Right lobe of liver (tissue), 4 donors: Measurements from ENCODE around the gene NRN1L.

Experiments
- POLR2A ChIP-seq: fragments of 450-650 bp; IDR thresholded peaks from one replicate; pipeline ENCODE4 v1.6.1; 2017; ENCODE audit warnings: antibody characterized with exemption, mild to moderate bottlenecking
- TF ChIP-seq, protein P1 (sequence below), 4 donors: fragments of 200-600 bp in 3 of 4; fragments of 450-650 bp in 1 of 4; IDR thresholded peaks; one replicate each; pipeline versions ENCODE4 v1.5.1 to v1.8.0; 2016 to 2022; ENCODE audit warnings: antibody characterized with exemption in 4 of 4, mild to moderate bottlenecking in 2 of 4
- donor health status: DM: no; HTN: no; CAD: no.
- donor health status: DM: no; HTN: no; CAD: no.
- donor health status: DM: no; HTN: yes; CAD: no.

DNA sequence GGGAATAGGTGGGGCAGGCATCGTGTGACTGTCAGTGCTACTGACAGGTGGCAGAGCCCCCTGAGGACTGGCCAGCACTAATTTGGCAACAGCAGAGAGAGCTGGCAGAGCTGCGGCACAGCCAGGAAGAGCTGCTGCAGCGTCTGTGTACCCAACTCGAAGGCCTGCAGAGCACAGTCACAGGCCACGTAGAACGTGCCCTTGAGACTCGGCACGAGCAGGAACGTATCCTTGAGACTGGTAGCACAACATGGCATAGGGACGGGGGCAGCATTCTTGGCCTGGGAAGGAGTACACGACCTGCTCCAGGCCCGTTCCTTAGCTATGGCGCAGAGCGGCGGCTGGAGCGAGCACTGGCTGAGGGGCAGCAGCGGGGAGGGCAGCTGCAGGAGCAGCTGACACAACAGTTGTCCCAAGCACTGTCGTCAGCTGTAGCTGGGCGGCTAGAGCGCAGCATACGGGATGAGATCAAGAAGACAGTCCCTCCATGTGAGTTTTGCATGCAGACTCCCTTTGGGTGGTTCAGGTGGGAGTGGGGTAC is 3.0 kb upstream of the NRN1L start:
- TF ChIP-seq, protein P1, sequence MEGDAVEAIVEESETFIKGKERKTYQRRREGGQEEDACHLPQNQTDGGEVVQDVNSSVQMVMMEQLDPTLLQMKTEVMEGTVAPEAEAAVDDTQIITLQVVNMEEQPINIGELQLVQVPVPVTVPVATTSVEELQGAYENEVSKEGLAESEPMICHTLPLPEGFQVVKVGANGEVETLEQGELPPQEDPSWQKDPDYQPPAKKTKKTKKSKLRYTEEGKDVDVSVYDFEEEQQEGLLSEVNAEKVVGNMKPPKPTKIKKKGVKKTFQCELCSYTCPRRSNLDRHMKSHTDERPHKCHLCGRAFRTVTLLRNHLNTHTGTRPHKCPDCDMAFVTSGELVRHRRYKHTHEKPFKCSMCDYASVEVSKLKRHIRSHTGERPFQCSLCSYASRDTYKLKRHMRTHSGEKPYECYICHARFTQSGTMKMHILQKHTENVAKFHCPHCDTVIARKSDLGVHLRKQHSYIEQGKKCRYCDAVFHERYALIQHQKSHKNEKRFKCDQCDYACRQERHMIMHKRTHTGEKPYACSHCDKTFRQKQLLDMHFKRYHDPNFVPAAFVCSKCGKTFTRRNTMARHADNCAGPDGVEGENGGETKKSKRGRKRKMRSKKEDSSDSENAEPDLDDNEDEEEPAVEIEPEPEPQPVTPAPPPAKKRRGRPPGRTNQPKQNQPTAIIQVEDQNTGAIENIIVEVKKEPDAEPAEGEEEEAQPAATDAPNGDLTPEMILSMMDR (IDR thresholded peaks at IDR 0.05) = no peak
- TF ChIP-seq POLR2A = no peak
